Kidney (tissue), 14 donors: ENCODE data around the gene CDH7. TPM values are rescaled to one million over a fixed set of nuclear protein-coding genes. Genes with fewer than 3 reads are reported as not detected.

Experiments used
- DNase-seq, 5 donors: peaks; one replicate each; pipeline ENCODE4 v3.0.0-alpha.2; 2013 to 2020
- FAIRE-seq: peaks from 2 replicates; lab custom pipeline; 2012; peaks lifted over from hg19 to GRCh38; lab: Jason Lieb, UNC
- H3K27ac ChIP-seq, 2 donors: one replicate each; pipeline ENCODE4 v1.7.0; 2013; ENCODE audit warnings: low read depth in 2 of 2, low read length in 2 of 2, inconsistent platforms in 1 of 2
- H3K27me3 ChIP-seq: one replicate; pipeline ENCODE4 v1.7.1; 2013; ENCODE audit warnings: low read length, inconsistent platforms; ENCODE audit not compliant: control insufficient read depth, insufficient read depth
- H3K36me3 ChIP-seq, 3 donors: one replicate each; pipeline versions ENCODE4 v1.7.0 to v1.7.1; 2013; ENCODE audit warnings: low read length in 3 of 3, control low read depth in 1 of 3, inconsistent platforms in 1 of 3; ENCODE audit not compliant: insufficient read depth in 3 of 3, control insufficient read depth in 2 of 3
- H3K4me1 ChIP-seq, 3 donors: one replicate each; pipeline versions ENCODE4 v1.7.0 to v1.7.1; 2013; ENCODE audit warnings: low read length in 3 of 3, inconsistent platforms in 1 of 3, low read depth in 1 of 3; ENCODE audit not compliant: control insufficient read depth in 2 of 3, insufficient read depth in 2 of 3
- H3K4me3 ChIP-seq, 3 donors: one replicate each; pipeline versions ENCODE4 v1.7.0 to v1.8.1; 2013; ENCODE audit warnings: low read length in 3 of 3, control low read depth in 1 of 3, inconsistent platforms in 1 of 3
- H3K9ac ChIP-seq, 3 donors: one replicate each; pipeline versions ENCODE4 v1.7.0 to v1.7.1; 2013; ENCODE audit warnings: low read length in 3 of 3, control low read depth in 1 of 3, inconsistent platforms in 1 of 3
- H3K9me3 ChIP-seq, 3 donors: one replicate each; pipeline versions ENCODE4 v1.7.0 to v1.7.1; 2013; ENCODE audit warnings: low read length in 3 of 3, control low read depth in 1 of 3, inconsistent platforms in 1 of 3; ENCODE audit not compliant: control insufficient read depth in 2 of 3, insufficient read depth in 1 of 3
- intact Hi-C: fragments of 100-400 bp; cut with DNase I; formaldehyde crosslinking; loops from one replicate; pipeline ENCODE4 v1.11.1; 2022
- polyA plus RNA-seq: library from polyadenylated mRNA; stranded (reverse); fragments of 350-450 nt; fragmentation: Illumina TruSeq; extraction: RNeasy Lipid Tissue Mini Kit (QIAGEN cat#74804); gene quantifications from one replicate; pipeline ENCODE4 v1.2.3, GENCODE V29; 2014; ENCODE audit warnings: low read depth, low replicate concordance; ENCODE audit not compliant: insufficient read depth
- total RNA-seq: library from RNA; stranded (reverse); fragmentation: NEBNext Ultra II Directional; extraction: Animal tissue kit (Norgen Biotek cat#: 25700); gene quantifications from one replicate; pipeline ENCODE4 v1.2.1, GENCODE V29; 2021
- TF ChIP-seq, protein P1 (sequence below): IDR thresholded peaks from 3 replicates; pipeline ENCODE4 v1.5.1; 2012; ENCODE audit warnings: mild to moderate bottlenecking, moderate library complexity, borderline replicate concordance; ENCODE audit not compliant: insufficient read depth; ENCODE audit errors: extremely low read depth
- donor health status: control.
- donor health status: control.
- donor health status: control.
- donor health status: control.
- donor health status: control.
- donor health status: DM: yes; HTN: yes; CAD: no.
- donor health status: Normal renal cell carcinoma (clear cell type).

Gene CDH7
- total and polyA plus RNA-seq, 2 donors from 2014 or later: not detected

DNA sequence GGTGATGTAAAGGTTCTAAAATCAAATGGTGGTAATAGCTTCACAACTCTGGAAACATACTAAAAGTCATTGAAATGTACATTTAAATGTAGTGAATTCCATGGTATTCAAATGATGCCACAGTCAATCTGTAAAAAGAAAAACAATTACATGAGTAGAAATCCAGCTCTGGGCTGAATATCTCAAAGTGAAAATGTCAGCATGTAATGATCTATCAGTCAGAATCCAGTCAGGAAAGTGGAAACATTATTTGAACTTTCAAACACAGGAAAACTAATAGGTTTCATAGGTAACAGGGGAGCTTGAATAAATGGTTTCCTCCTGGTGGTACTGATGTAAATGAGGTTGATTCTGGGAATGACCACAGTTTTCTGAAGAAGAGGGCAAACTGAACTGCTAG lies 186.4 kb downstream of the CDH7 start:
- TF ChIP-seq, protein P1, sequence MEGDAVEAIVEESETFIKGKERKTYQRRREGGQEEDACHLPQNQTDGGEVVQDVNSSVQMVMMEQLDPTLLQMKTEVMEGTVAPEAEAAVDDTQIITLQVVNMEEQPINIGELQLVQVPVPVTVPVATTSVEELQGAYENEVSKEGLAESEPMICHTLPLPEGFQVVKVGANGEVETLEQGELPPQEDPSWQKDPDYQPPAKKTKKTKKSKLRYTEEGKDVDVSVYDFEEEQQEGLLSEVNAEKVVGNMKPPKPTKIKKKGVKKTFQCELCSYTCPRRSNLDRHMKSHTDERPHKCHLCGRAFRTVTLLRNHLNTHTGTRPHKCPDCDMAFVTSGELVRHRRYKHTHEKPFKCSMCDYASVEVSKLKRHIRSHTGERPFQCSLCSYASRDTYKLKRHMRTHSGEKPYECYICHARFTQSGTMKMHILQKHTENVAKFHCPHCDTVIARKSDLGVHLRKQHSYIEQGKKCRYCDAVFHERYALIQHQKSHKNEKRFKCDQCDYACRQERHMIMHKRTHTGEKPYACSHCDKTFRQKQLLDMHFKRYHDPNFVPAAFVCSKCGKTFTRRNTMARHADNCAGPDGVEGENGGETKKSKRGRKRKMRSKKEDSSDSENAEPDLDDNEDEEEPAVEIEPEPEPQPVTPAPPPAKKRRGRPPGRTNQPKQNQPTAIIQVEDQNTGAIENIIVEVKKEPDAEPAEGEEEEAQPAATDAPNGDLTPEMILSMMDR: no peak
- Histone ChIP-seq H3K9me3 (no peaks in the 10 kb centered on the region), H3K27me3 (no peaks in the 10 kb centered on the region), H3K27ac (no peak overlapping the region), H3K4me3 (no peak overlapping the region), H3K36me3 (no peaks in the 10 kb centered on the region), H3K4me1 (no peaks in the 10 kb centered on the region), H3K9ac (no peak overlapping the region)
- intact Hi-C loops: no loop called here
- DNase-seq (no peak), FAIRE-seq (no peak)

DNA sequence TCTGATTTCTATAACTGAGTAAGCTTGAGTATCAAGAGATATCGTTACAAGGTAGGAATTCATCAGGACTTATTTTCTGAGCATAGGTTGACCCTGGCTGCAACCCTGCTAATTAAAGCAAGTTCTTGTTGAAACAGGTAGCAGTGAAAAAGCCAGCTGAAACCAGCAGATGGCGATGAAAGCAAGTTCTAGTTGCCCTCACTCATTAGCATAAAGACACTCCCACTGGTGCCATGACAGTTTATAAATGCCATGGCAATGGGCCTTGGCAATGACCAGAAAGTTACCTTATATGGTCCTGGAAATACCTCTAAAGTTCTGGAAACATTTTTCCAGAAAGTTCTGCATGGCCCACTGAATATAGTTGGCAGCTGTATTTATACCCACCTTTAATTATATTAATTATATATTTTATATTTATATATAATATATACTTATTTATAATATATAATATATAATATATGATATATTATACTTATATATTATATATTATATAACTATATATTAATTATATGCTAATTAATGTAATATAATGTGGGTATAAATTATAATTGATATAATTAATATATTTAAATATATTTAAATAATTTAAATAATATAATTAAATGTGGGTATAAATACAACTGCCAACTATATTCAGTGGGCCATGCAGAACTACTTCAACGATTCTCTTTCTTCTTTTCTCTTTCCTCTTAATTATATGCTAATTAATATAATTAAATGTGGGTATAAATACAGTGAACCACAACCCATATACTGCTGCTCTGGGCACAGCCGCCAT lies 188.0 kb downstream of the CDH7 start:
- no peaks in the 10 kb centered on the region for H3K27me3 ChIP-seq
- TF ChIP-seq, protein P1: no peak
- H3K27ac ChIP-seq: no peak overlapping the region
- H3K9me3 ChIP-seq: no peaks in the 10 kb centered on the region
- DNase-seq (peak in 3 of 5 donors; percentile 12 to 33 (median 13)), FAIRE-seq (peak; percentile 78)
- H3K4me3 ChIP-seq: no peak overlapping the region
- intact Hi-C loops: no loop called here
- H3K36me3 ChIP-seq: no peaks in the 10 kb centered on the region
- no peaks in the 10 kb centered on the region for H3K4me1 ChIP-seq
- no peak overlapping the region for H3K9ac ChIP-seq
